Measurements from ENCODE around the gene RABAC1. TPM values are rescaled to one million over a fixed set of nuclear protein-coding genes. Genes with fewer than 3 reads are reported as not detected.

RABAC1 gene
- total and polyA plus RNA-seq, 3 experiments from 2014 or later: 74.7 to 220 (median 83.3) TPM

DNA sequence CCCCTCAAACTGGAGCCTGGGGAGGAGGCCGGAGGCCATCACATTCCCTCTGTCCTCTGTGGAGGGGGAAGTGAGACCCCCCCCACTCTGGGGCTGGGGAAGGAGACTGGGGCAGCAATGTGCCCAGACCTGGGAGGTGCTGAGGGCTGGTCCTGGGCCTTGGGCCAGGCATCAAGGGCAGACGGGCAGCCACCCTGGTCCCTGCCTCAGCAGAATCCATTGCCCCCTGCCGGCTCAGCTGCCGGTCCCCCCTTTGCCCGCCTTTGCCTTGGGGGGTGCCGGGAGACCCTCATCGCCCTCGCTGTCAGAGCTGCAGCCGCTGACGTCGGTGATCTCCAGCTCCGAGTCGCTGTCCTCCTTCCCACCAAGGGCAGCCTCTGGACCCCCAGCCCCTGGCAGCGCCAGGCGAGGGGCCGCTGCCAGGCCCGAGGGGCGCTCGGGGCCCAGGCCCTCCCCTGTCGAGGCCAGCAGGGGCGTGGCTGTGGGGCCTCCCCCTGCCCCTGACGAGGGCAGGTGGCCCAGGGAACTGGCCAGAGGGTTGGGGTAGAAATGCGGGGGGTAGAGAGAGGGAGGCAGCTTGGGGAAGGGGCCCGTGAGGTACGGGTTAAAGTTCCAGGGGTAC lies 51.0 kb downstream of the RABAC1 start:
- Mint-ChIP-seq H3K27me3 (peaks cover 0 to 12% of the 10 kb centered on the region in 2 donors), H3K4me3 (no peak overlapping the region), H3K4me1 (peaks cover 48 to 81% (median 50%) of the 10 kb centered on the region in 3 donors), H3K36me3 (peaks cover 8 to 50% (median 18%) of the 10 kb centered on the region in 3 donors), H3K9me3 (no peaks in the 10 kb centered on the region), H3K27ac (peak overlapping the region in 1 of 8 donors; percentile 50)
- ChIA-PET POLR2A (interaction anchor here (0.9 to 4.7 kb wide), 4 partner anchors 18 to 35 kb away, joined by 3 to 36 read pairs (median 4); no protein-coding TSS in a partner anchor), CTCF (interaction anchor here (1.1 kb wide), 1 partner anchor 17 kb away, joined by 4 read pairs; no protein-coding TSS in a partner anchor)
- no peak overlapping the region for H3K27ac ChIP-seq (ENCODE audit: low read depth, low read length)
- peaks cover 31% of the 10 kb centered on the region for H3K4me1 ChIP-seq (ENCODE audit: insufficient read depth, low read length)
- peaks cover 36% of the 10 kb centered on the region for H3K36me3 ChIP-seq (ENCODE audit: insufficient read depth, low read length)
- H3K4me3 ChIP-seq (ENCODE audit: low read length): no peak overlapping the region
- H3K9me3 ChIP-seq (ENCODE audit: low read length): no peaks in the 10 kb centered on the region
- DNase-seq: no peak
- no peaks in the 10 kb centered on the region for H3K27me3 ChIP-seq (ENCODE audit: insufficient read depth, low read length, poor library complexity, severe bottlenecking)

GRCh38 chr19:41906916-41907680 lies 52.0 kb downstream of the RABAC1 start:
- Mint-ChIP-seq H3K36me3 (peaks cover 8 to 61% (median 19%) of the 10 kb centered on the region in 3 donors), H3K4me3 (no peak overlapping the region), H3K27me3 (peaks cover 0 to 6% of the 10 kb centered on the region in 2 donors), H3K4me1 (peaks cover 43 to 76% (median 44%) of the 10 kb centered on the region in 3 donors), H3K27ac (peak overlapping the region in 5 of 8 donors; percentile 39 to 70 (median 60)), H3K9me3 (no peaks in the 10 kb centered on the region)
- DNase-seq: no peak
- no peaks in the 10 kb centered on the region for H3K27me3 ChIP-seq (ENCODE audit: insufficient read depth, low read length, poor library complexity, severe bottlenecking)
- H3K27ac ChIP-seq (ENCODE audit: low read depth, low read length): no peak overlapping the region
- peaks cover 46% of the 10 kb centered on the region for H3K36me3 ChIP-seq (ENCODE audit: insufficient read depth, low read length)
- H3K4me1 ChIP-seq (ENCODE audit: insufficient read depth, low read length): peaks cover 27% of the 10 kb centered on the region
- POLR2A ChIA-PET: interaction anchor here (0.9 to 4.7 kb wide), 3 partner anchors 17 to 36 kb away, joined by 3 to 36 read pairs (median 8); no protein-coding TSS in a partner anchor
- CTCF ChIA-PET: interaction anchor here (2.6 to 7.6 kb wide), 2 partner anchors 18 to 35 kb away, joined by 11 to 53 read pairs; no protein-coding TSS in a partner anchor
- H3K4me3 ChIP-seq (ENCODE audit: low read length): no peak overlapping the region
- H3K9me3 ChIP-seq (ENCODE audit: low read length): no peaks in the 10 kb centered on the region

Other genes starting within 250 kb of the RABAC1 start
- gene CEACAM6, start 203.8 kb downstream of the RABAC1 start, total RNA-seq: not detected
- not detected for gene CEACAM6, start 203.8 kb downstream of the RABAC1 start, polyA plus RNA-seq
- gene CEACAM3, start 162.7 kb downstream of the RABAC1 start, total RNA-seq: not detected
- gene CEACAM3, start 162.7 kb downstream of the RABAC1 start, polyA plus RNA-seq: not detected
- not detected for gene LYPD4, start 114.6 kb downstream of the RABAC1 start, total RNA-seq
- not detected for gene LYPD4, start 114.6 kb downstream of the RABAC1 start, polyA plus RNA-seq
- not detected for gene DMRTC2, start 114.3 kb downstream of the RABAC1 start, total RNA-seq
- not detected for gene DMRTC2, start 114.3 kb downstream of the RABAC1 start, polyA plus RNA-seq
- gene RPS19, start 99.1 kb downstream of the RABAC1 start, total RNA-seq: 1,000 to 10,000 TPM; 3,036 to 3,142 TPM
- 6,195 TPM for gene RPS19, start 99.1 kb downstream of the RABAC1 start, polyA plus RNA-seq
- gene CD79A, start 82.0 kb downstream of the RABAC1 start, total RNA-seq: 1 to 10 TPM; 1.3 to 2.2 TPM
- gene CD79A, start 82.0 kb downstream of the RABAC1 start, polyA plus RNA-seq: 9.4 TPM
- 100 to 1,000 TPM; 295 to 312 TPM for gene ARHGEF1, start 76.1 kb downstream of the RABAC1 start, total RNA-seq
- 350 TPM for gene ARHGEF1, start 76.1 kb downstream of the RABAC1 start, polyA plus RNA-seq
- 1 to 10 TPM; 1.3 to 1.4 TPM for gene ERFL, start 30.9 kb downstream of the RABAC1 start, total RNA-seq
- gene ERFL, start 30.9 kb downstream of the RABAC1 start, polyA plus RNA-seq: not detected
- 1 to 10 TPM; 1.9 to 4.1 TPM for gene ATP1A3, start 34.9 kb upstream of the RABAC1 start, total RNA-seq
- 8.2 TPM for gene ATP1A3, start 34.9 kb upstream of the RABAC1 start, polyA plus RNA-seq
- under 1 TPM; 0.31 to 0.39 TPM for gene GRIK5, start 110.9 kb upstream of the RABAC1 start, total RNA-seq
- gene GRIK5, start 110.9 kb upstream of the RABAC1 start, polyA plus RNA-seq: not detected
- gene ZNF574, start 116.8 kb upstream of the RABAC1 start, total RNA-seq: 10 to 100 TPM; 18.8 to 21.9 TPM
- 24.9 TPM for gene ZNF574, start 116.8 kb upstream of the RABAC1 start, polyA plus RNA-seq
- gene POU2F2, start 173.1 kb upstream of the RABAC1 start, total RNA-seq: 10 to 100 TPM; 46.7 to 47.9 TPM
- 8.5 TPM for gene POU2F2, start 173.1 kb upstream of the RABAC1 start, polyA plus RNA-seq

All from CD8-positive, alpha-beta memory T cell (primary cell).